CD4-positive, alpha-beta T cell (primary cell): ENCODE measurements around the gene CDKAL1. TPM values are rescaled to one million over a fixed set of nuclear protein-coding genes. Genes with fewer than 3 reads are reported as not detected.

ENCODE experiments used
- ATAC-seq: fragments of 200-7000 bp; cut with Tn5 transposase; one replicate; pipeline ENCODE4 v1.10.0; 2022; ENCODE audit warnings: mild to moderate bottlenecking; ENCODE audit not compliant: poor library complexity
- CTCF ChIA-PET: fragments of 350-600 bp; sonication (Branson Sonifier 250); formaldehyde crosslinking; loops from one replicate; lab custom pipeline; 2021; ENCODE audit warnings: antibody characterized with exemption, inconsistent platforms; lab: Charles Lee
- POLR2A ChIA-PET: fragments of 350-600 bp; sonication (Branson Sonifier 250); formaldehyde crosslinking; loops from one replicate; lab custom pipeline; 2021; ENCODE audit warnings: antibody characterized with exemption, inconsistent platforms; lab: Charles Lee
- DNase-seq, 14 experiments: peaks; one replicate each; pipeline ENCODE4 v3.0.0-alpha.2; 2013 to 2020; ENCODE audit warnings: mixed read lengths in 2 of 14
- H3K27ac ChIP-seq, 2 donors: one replicate each; pipeline versions ENCODE4 v1.5.1 to v1.7.0; 2013; ENCODE audit warnings: low read length in 2 of 2, low read depth in 1 of 2, mild to moderate bottlenecking in 1 of 2
- H3K27me3 ChIP-seq, 2 experiments: 1 replicate in 1 of 2; 2 replicates in 1 of 2; pipeline versions ENCODE4 v1.6.1 to v1.7.0; 2013; ENCODE audit warnings: low read length in 2 of 2, control low read depth in 1 of 2, mild to moderate bottlenecking in 1 of 2, moderate library complexity in 1 of 2; ENCODE audit not compliant: insufficient read depth in 2 of 2, control insufficient read depth in 1 of 2
- H3K36me3 ChIP-seq: one replicate; pipeline ENCODE4 v1.6.1; 2013; ENCODE audit warnings: low read length, control low read depth; ENCODE audit not compliant: insufficient read depth
- H3K4me1 ChIP-seq: one replicate; pipeline ENCODE4 v1.6.1; 2013; ENCODE audit warnings: low read length, control low read depth; ENCODE audit not compliant: insufficient read depth
- H3K4me3 ChIP-seq: one replicate; pipeline ENCODE4 v1.5.1; 2013; ENCODE audit warnings: mild to moderate bottlenecking, low read length, moderate library complexity
- H3K9me3 ChIP-seq, 2 experiments: 1 replicate in 1 of 2; 2 replicates in 1 of 2; pipeline versions ENCODE4 v1.6.1 to v1.7.0; 2013; ENCODE audit warnings: low read length in 2 of 2, mild to moderate bottlenecking in 2 of 2, control low read depth in 1 of 2, moderate library complexity in 1 of 2; ENCODE audit not compliant: control insufficient read depth in 1 of 2, insufficient read depth in 1 of 2
- H3K27ac Mint-ChIP-seq: one replicate; pipeline ENCODE4 v1.8.0; 2020; ENCODE audit warnings: mixed read lengths
- H3K27me3 Mint-ChIP-seq: one replicate; pipeline ENCODE4 v1.8.0; 2021; ENCODE audit warnings: mixed read lengths
- H3K36me3 Mint-ChIP-seq: one replicate; pipeline ENCODE4 v1.8.0; 2021; ENCODE audit warnings: low read depth, mixed read lengths
- H3K4me1 Mint-ChIP-seq: one replicate; pipeline ENCODE4 v1.8.0; 2021; ENCODE audit warnings: low read depth, mixed read lengths
- H3K4me3 Mint-ChIP-seq: one replicate; pipeline ENCODE4 v1.8.0; 2020; ENCODE audit warnings: mild to moderate bottlenecking, mixed read lengths
- H3K9me3 Mint-ChIP-seq: one replicate; pipeline ENCODE4 v1.8.0; 2020; ENCODE audit warnings: mixed read lengths
- CTCF ChIP-seq: fragments of 200-600 bp; IDR thresholded peaks from one replicate; pipeline ENCODE4 v1.8.0; 2022; ENCODE audit warnings: antibody characterized with exemption, mild to moderate bottlenecking
- intact Hi-C, 2 experiments: fragments of 100-400 bp; cut with DNase I in 1 of 2; cut with micrococcal nuclease in 1 of 2; formaldehyde crosslinking; loops; one replicate each; pipeline versions ENCODE4 v1.15.1 to v1.9.0; 2023 to 2025; cut with DNase I, micrococcal nuclease
- total RNA-seq, 174 experiments: library from RNA in 2 of 174; stranded (reverse) in 2 of 174; gene quantifications; one replicate each; pipeline ENCODE4 v1.2.3 and lab custom pipeline; 2021 to 2026

CDKAL1 gene
- total RNA-seq, 2 experiments from 2014 or later = 21.3 to 23.9 TPM

- Histone ChIP-seq H3K36me3 (peaks cover 5% of the 10 kb centered on the region), H3K27ac (no peak overlapping the region), H3K9me3 (no peaks in the 10 kb centered on the region), H3K4me1 (no peaks in the 10 kb centered on the region), H3K27me3 (no peaks in the 10 kb centered on the region), H3K4me3 (no peak overlapping the region)
- peaks cover 75% of the 10 kb centered on the region for H3K36me3 Mint-ChIP-seq
- DNase-seq (no peak), ATAC-seq (no peak)
- no peak overlapping the region for H3K27ac Mint-ChIP-seq
- H3K4me1 Mint-ChIP-seq = peaks cover 24% of the 10 kb centered on the region
- ChIA-PET POLR2A (no interaction called here), CTCF (no interaction called here)
- no peaks in the 10 kb centered on the region for H3K27me3 Mint-ChIP-seq
- peaks cover 2% of the 10 kb centered on the region for H3K9me3 Mint-ChIP-seq
- H3K4me3 Mint-ChIP-seq = no peak overlapping the region
- intact Hi-C loops = no loop called here
- TF ChIP-seq CTCF = no peak
Observed at GRCh38 chr6:20652299-20653084, 118.2 kb downstream of the CDKAL1 start.

DNA sequence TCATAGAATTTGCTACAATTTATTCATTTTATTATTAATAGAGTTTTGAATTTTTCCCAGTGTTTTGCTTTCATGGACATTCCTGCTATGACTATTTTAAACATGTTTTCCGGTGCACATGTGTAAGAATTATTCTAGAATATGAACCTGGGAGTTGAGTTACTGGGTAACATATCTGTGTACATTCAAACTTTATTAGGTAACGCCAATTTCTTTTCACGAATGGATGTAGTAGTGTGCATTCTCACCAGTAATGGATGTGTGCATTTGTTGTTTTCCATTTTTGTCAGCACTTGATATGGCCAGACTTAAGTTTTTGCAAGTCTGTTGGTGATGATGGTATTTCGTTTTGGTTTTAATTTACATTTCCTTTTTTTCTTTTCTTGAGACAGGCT, 118.8 kb downstream of the CDKAL1 start:
- Histone ChIP-seq H3K4me1 (no peaks in the 10 kb centered on the region), H3K9me3 (no peaks in the 10 kb centered on the region), H3K4me3 (no peak overlapping the region), H3K27me3 (no peaks in the 10 kb centered on the region), H3K27ac (no peak overlapping the region), H3K36me3 (peaks cover 5% of the 10 kb centered on the region)
- H3K4me3 Mint-ChIP-seq = no peak overlapping the region
- TF ChIP-seq CTCF = no peak
- no peak overlapping the region for H3K27ac Mint-ChIP-seq
- peaks cover 25% of the 10 kb centered on the region for H3K4me1 Mint-ChIP-seq
- H3K9me3 Mint-ChIP-seq = peaks cover 2% of the 10 kb centered on the region
- no peak for ATAC-seq
- ChIA-PET POLR2A (no interaction called here), CTCF (no interaction called here)
- intact Hi-C loops = no loop called here
- no peaks in the 10 kb centered on the region for H3K27me3 Mint-ChIP-seq
- no peak for DNase-seq
- H3K36me3 Mint-ChIP-seq = peaks cover 72% of the 10 kb centered on the region

DNA sequence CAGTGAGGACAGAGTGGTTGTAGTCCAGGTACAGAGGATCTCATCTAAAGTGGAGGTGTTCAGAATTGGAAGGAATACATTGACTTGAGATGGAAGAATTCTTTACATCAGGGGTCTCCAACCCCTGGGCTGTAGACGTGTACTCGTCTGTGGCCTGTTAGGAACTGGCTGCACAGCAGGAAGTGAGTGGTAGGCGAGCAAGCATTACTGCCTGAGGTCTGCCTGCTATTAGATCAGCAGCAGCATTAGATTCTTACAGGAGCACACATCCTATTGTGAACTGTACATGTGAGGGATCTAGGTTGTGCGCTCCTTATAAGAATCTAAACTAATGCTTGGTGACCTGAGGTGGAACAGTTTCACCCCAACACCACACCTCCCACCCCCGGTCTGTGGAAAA, 121.1 kb downstream of the CDKAL1 start:
- no peaks in the 10 kb centered on the region for H3K27me3 Mint-ChIP-seq
- intact Hi-C loops = no loop called here
- H3K27me3 ChIP-seq = no peaks in the 10 kb centered on the region
- H3K4me3 ChIP-seq = no peak overlapping the region
- peaks cover 61% of the 10 kb centered on the region for H3K36me3 Mint-ChIP-seq
- DNase-seq = no peak
- no peak overlapping the region for H3K27ac ChIP-seq
- no peak overlapping the region for H3K4me3 Mint-ChIP-seq
- POLR2A ChIA-PET = no interaction called here
- CTCF ChIA-PET = no interaction called here
- no peak for TF ChIP-seq CTCF
- peaks cover 32% of the 10 kb centered on the region for H3K4me1 Mint-ChIP-seq
- no peak overlapping the region for H3K27ac Mint-ChIP-seq
- H3K4me1 ChIP-seq = no peaks in the 10 kb centered on the region
- ATAC-seq = no peak
- no peaks in the 10 kb centered on the region for H3K9me3 ChIP-seq
- H3K9me3 Mint-ChIP-seq = peaks cover 1% of the 10 kb centered on the region
- H3K36me3 ChIP-seq = no peaks in the 10 kb centered on the region
